ENCODE measurements around the gene NOXA1.
"Not testable (repeated sequence)": the region's sequence is repeated elsewhere in the genome, so short reads cannot be mapped to it uniquely, and the experiment has no call there.

Gene NOXA1

DNA sequence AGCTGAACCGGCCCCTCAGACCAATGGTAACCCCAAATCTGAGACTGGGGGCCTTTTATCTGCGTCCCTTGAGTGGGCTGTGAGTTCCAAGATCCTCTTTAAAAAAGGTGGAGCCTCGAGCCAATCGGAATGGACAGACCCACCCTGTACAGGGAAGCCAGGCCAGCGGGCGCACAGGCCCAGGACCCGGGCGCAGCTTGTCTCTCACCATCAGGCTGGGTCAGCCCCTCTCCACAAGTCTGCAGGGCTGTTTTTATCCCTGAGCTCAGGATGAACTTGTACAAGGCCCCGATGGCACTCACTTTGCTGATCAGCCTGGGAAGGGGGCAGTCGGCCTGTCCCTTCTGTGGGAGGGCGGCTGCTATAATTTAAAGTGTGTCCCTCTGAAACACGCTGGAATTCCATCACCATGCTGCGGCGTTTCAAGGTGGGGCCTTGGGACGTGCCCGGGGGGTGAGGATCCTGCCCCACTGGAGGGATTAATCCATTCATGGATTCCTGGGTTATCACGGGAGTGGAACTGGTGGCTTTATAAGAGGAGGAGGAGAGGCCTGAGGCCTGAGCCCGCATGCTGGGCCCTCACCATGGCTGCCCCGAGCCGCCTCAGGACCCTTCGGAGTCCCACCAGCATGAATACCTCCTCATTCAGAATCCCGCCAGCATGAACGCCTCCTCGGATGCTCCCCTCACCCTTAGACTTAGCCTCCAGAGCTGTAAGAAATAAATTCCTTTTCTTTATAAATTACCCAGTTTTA is 14.4 kb upstream of the NOXA1 start:
- Histone ChIP-seq H3K27ac (no peak overlapping the region), H3K36me3 (replicated peaks) (no peaks in the 10 kb centered on the region), H3K4me3 (ENCODE audit: low read depth, low read length) (no peak overlapping the region), H3K27me3 (replicated peaks) (no peaks in the 10 kb centered on the region)
- no peak for DNase-seq
- in situ Hi-C loops (cut with HindIII; ENCODE audit: low pct_ligation_motif_present, low sequenced_read_pairs) = no loop called here
- TF ChIP-seq, protein P1, sequence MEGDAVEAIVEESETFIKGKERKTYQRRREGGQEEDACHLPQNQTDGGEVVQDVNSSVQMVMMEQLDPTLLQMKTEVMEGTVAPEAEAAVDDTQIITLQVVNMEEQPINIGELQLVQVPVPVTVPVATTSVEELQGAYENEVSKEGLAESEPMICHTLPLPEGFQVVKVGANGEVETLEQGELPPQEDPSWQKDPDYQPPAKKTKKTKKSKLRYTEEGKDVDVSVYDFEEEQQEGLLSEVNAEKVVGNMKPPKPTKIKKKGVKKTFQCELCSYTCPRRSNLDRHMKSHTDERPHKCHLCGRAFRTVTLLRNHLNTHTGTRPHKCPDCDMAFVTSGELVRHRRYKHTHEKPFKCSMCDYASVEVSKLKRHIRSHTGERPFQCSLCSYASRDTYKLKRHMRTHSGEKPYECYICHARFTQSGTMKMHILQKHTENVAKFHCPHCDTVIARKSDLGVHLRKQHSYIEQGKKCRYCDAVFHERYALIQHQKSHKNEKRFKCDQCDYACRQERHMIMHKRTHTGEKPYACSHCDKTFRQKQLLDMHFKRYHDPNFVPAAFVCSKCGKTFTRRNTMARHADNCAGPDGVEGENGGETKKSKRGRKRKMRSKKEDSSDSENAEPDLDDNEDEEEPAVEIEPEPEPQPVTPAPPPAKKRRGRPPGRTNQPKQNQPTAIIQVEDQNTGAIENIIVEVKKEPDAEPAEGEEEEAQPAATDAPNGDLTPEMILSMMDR (IDR thresholded peaks at IDR 0.05; ENCODE audit: low read depth, low read length, missing control alignments) = no peak

GRCh38 chr9:137409515-137409914 is 13.7 kb upstream of the NOXA1 start:
- TF ChIP-seq, protein P1 (IDR thresholded peaks at IDR 0.05; ENCODE audit: low read depth, low read length, missing control alignments) = no peak
- in situ Hi-C loops (cut with HindIII; ENCODE audit: low pct_ligation_motif_present, low sequenced_read_pairs) = no loop called here
- H3K27ac ChIP-seq = no peak overlapping the region
- no peak for DNase-seq
- no peaks in the 10 kb centered on the region for H3K27me3 ChIP-seq (replicated peaks)
- no peak overlapping the region for H3K4me3 ChIP-seq (ENCODE audit: low read depth, low read length)
- no peaks in the 10 kb centered on the region for H3K36me3 ChIP-seq (replicated peaks)

DNA sequence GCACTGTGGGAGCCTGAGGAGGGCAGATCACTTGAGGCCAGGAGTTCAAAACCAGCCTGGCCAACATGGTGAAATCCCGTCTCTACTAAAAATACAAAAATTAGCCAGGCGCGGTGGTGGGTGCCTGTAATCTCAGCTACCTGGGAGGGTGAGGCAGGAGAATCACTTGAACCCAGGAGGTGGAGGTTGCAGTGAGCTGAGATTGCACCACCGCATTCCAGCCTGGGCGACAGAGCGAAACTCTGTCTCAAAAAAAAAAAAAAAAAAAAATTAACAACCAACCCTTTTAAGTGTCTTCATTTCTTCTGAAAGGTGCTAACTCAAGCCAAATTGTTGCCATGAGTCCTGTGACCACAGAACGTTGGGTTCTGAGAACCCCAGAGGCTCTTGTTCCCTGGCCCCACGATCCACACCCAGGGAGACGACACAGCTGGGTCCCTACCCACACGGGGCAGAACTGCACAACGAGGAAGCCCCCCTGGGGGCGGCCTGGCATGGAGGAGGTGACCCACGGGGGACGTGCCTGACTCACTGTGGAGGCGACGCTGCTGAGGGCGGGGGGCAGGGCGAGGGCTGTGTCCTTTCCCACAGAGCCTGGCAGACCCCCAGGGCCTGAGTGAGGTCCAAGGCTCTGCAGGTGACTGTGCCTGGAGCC is 12.8 kb upstream of the NOXA1 start:
- H3K27ac ChIP-seq; H3K36me3 ChIP-seq (replicated peaks); DNase-seq; in situ Hi-C loops (cut with HindIII; ENCODE audit: low pct_ligation_motif_present, low sequenced_read_pairs); H3K4me3 ChIP-seq (ENCODE audit: low read depth, low read length); H3K27me3 ChIP-seq (replicated peaks): not testable (repeated sequence)

- TF ChIP-seq, protein P1 (IDR thresholded peaks at IDR 0.05; ENCODE audit: low read depth, low read length, missing control alignments) = no peak
- Histone ChIP-seq H3K36me3 (replicated peaks) (no peaks in the 10 kb centered on the region), H3K4me3 (ENCODE audit: low read depth, low read length) (no peak overlapping the region), H3K27ac (no peak overlapping the region), H3K27me3 (replicated peaks) (no peaks in the 10 kb centered on the region)
- in situ Hi-C loops (cut with HindIII; ENCODE audit: low pct_ligation_motif_present, low sequenced_read_pairs) = no loop called here
- no peak for DNase-seq
Measured at GRCh38 chr9:137410891-137411249, 12.3 kb upstream of the NOXA1 start.

- DNase-seq = no peak
- no peaks in the 10 kb centered on the region for H3K36me3 ChIP-seq (replicated peaks)
- H3K27me3 ChIP-seq (replicated peaks) = no peaks in the 10 kb centered on the region
- in situ Hi-C loops (cut with HindIII; ENCODE audit: low pct_ligation_motif_present, low sequenced_read_pairs) = no loop called here
- H3K4me3 ChIP-seq (ENCODE audit: low read depth, low read length) = peak overlapping the region; percentile 17
- no peak overlapping the region for H3K27ac ChIP-seq
- TF ChIP-seq, protein P1 (IDR thresholded peaks at IDR 0.05; ENCODE audit: low read depth, low read length, missing control alignments) = no peak
Measured at GRCh38 chr9:137411260-137411644, 11.9 kb upstream of the NOXA1 start.

GRCh38 chr9:137411645-137412380 is 11.4 kb upstream of the NOXA1 start:
- DNase-seq = peak; percentile 90
- Histone ChIP-seq H3K4me3 (ENCODE audit: low read depth, low read length) (peak overlapping the region; percentile 17), H3K27ac (peak overlapping the region; percentile 54), H3K27me3 (replicated peaks) (no peaks in the 10 kb centered on the region), H3K36me3 (replicated peaks) (no peaks in the 10 kb centered on the region)
- TF ChIP-seq, protein P1 (IDR thresholded peaks at IDR 0.05; ENCODE audit: low read depth, low read length, missing control alignments) = no peak
- in situ Hi-C loops (cut with HindIII; ENCODE audit: low pct_ligation_motif_present, low sequenced_read_pairs) = no loop called here

All from brain microvascular endothelial cell (primary cell).